LNCAP (cell line): ENCODE measurements around the gene PPFIA4.

Source experiments
- TF ChIP-seq, protein P1 (sequence below): fragments of 450-650 bp; IDR thresholded peaks from 2 replicates; pipeline ENCODE4 v1.5.1; 2017; ENCODE audit warnings: mild to moderate bottlenecking

The PPFIA4 gene

DNA sequence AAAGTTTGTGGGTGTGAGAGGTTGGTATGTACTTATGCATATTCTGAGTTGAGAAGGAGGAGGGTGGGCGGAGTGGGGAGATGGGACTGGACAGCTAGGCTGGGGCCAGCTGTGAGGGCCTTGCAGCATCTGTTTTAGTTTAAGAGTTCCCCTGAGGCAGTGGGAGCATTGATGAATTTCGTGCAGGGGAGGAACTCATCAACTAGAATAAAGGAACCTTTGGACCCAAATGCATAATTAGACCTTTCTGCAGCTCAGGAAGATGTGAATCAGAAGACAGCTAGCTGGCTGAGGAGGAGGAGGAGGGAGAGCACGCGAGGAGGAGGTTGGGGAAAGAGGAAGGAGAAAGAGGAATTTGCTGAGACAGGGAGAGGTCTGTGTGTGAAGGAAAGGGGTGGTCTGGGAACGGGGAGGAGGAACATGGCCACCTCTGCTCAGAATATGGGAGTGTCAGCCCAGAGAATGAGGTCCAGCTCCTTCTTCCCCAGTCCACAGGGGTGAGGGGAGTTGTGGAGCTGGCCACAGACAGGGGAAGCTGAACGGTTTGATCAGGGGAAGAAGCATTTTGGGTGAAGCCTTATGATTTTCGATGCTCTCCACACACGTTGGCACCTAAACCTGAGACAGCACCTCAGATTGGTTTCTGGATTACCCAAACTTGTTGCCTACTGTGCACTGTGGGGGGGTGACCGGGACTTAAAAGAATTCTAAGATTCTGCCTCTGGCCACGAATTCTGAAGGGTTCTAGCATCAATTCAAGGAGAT, 31.8 kb downstream of the PPFIA4 start:
- TF ChIP-seq, protein P1, sequence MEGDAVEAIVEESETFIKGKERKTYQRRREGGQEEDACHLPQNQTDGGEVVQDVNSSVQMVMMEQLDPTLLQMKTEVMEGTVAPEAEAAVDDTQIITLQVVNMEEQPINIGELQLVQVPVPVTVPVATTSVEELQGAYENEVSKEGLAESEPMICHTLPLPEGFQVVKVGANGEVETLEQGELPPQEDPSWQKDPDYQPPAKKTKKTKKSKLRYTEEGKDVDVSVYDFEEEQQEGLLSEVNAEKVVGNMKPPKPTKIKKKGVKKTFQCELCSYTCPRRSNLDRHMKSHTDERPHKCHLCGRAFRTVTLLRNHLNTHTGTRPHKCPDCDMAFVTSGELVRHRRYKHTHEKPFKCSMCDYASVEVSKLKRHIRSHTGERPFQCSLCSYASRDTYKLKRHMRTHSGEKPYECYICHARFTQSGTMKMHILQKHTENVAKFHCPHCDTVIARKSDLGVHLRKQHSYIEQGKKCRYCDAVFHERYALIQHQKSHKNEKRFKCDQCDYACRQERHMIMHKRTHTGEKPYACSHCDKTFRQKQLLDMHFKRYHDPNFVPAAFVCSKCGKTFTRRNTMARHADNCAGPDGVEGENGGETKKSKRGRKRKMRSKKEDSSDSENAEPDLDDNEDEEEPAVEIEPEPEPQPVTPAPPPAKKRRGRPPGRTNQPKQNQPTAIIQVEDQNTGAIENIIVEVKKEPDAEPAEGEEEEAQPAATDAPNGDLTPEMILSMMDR = no peak

DNA sequence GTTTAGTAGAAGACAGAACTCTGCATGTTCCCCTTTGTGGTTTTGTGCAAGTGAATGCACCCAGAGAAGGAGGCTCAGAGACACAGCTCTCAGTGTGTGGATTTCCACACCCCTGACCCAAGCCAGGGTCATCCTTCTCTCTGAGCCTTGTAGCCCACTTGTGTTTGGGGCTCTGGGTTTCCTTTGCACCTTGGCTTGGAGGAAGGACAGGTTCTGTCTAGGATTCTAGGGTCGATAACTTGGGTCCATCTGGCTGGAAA, 32.3 kb downstream of the PPFIA4 start:
- TF ChIP-seq, protein P1 = no peak

DNA sequence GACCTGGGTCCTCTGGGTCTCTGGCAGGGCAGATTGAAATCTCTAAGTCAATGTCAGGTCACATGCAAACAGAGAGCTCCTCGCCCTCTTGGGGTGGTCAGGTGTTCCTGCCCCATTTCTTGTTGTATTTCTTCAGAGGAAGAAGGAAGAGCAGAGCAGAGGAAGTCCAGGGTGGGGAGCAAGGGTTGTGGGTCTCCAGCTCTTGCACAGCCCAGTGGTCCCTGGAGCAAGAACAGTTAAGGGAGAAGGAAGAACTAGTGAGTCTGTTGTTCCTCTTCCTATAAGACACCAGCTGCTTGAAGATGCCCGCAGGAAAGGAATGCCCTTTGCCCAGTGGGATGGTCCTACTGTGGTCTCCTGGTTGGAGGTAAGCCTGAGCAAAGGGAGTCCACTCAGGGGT, 33.2 kb downstream of the PPFIA4 start:
- TF ChIP-seq, protein P1 = no peak

DNA sequence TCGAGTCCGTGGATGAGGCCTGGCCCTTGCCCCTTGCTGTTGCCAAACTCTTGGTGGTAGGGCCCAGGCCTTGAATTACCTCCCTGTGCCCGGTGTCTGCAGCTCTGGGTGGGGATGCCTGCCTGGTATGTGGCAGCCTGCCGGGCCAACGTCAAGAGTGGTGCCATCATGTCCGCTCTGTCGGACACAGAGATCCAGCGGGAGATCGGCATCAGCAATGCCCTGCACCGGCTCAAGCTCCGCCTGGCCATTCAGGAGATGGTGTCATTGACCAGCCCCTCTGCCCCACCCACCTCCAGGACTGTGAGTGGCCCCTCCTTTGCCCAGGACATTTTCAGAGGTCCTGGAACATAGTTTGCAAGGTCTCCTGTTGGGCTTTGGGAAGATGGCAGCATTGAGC, 33.8 kb downstream of the PPFIA4 start:
- TF ChIP-seq, protein P1 = no peak

DNA sequence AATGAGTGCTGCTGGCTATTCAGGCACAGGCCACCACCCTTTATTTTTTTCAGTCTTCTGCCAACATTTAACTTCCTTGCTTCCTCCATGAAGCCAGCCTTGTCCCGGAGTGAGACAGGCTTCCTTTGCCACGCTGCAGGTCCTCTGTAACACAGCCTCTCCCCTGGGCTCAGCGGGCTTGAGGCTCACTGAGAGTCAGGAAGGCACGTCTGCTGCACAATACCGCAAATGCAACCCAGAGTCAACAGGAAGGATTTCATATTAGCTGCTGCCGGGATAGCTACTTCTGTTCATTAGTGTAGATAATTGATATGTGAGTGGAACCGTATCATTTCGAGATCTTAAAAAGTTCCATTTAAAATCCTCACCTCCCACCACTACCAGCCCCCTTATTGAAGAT, 37.0 kb downstream of the PPFIA4 start:
- TF ChIP-seq, protein P1 = no peak

DNA sequence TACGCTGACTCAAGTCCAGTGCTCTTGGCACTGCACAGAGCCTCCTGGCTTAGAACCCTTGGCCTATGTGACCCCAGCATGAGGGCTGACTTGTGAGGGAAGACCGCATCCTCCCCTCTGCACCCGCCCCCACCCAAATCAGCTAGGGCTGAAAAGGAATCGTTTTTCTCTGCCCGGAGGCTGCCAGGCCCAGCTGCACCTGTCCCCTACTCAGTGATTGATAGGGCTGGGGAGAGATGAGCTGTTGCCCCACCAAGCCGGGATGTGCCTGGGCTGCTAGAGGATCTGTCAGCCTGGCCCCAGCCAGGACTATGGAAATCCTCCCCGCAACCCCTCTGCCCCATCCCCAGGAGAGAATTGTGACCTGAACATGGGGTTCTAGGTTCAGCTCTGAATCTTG, 38.9 kb downstream of the PPFIA4 start:
- TF ChIP-seq, protein P1 = no peak

DNA sequence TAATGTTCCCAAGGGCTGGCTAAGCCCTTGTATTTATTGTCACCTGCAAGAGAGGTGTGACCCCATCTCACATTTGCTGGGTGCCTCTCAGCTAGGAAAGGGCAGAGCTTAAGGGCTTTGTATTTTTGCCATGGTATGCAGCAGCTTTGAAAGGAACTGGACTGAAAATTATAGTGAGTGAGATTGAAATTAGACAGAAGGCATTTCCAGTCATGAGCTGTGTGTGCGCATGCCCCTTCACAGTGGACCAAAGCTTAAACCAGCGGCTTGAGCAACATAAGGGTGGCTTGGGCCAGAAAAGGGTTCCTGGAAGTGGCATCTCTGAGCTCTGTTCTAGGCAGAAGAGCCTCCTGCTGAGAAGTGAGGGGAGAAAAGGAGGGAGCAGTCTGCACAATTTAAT, 39.7 kb downstream of the PPFIA4 start:
- TF ChIP-seq, protein P1 = no peak

DNA sequence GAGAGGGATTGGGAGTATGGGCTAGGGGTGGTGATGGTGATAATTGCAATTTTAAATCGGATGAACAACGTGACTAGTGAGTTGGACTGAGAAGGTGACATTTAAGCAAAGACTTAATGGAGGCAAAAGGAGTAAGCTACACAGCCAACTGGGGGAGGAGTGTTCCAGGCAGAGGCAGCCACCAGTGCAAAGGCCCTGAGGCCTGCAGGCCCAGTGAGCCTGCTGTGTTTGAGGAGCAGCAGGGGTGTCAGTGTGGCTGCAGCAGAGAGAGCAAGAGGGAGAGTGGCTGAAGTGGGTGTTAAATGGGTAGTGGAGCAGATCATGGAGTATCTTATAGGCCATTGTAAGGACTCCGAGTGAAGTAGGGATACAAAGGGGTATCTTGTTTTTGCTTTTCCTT, 40.7 kb downstream of the PPFIA4 start:
- TF ChIP-seq, protein P1 = no peak
